Glutamatergic neuron (in vitro differentiated cells): Measurements from ENCODE around the gene DIPK1B. TPM values are rescaled to one million over a fixed set of nuclear protein-coding genes. Genes with fewer than 3 reads are reported as not detected.

Experiments
- DNase-seq: peaks from one replicate; pipeline ENCODE4 v3.0.0; 2022
- H3K27ac Mint-ChIP-seq: one replicate; pipeline ENCODE4 v1.8.0; 2020; ENCODE audit warnings: mild to moderate bottlenecking, mixed read lengths, inconsistent platforms; ENCODE audit not compliant: unreplicated experiment
- H3K27me3 Mint-ChIP-seq: one replicate; pipeline ENCODE4 v1.8.0; 2020; ENCODE audit warnings: mild to moderate bottlenecking, moderate library complexity, mixed read lengths, inconsistent platforms; ENCODE audit not compliant: unreplicated experiment
- H3K36me3 Mint-ChIP-seq: one replicate; pipeline ENCODE4 v1.8.0; 2020; ENCODE audit warnings: mild to moderate bottlenecking, mixed read lengths, inconsistent platforms; ENCODE audit not compliant: unreplicated experiment
- H3K4me1 Mint-ChIP-seq: one replicate; pipeline ENCODE4 v1.8.0; 2020; ENCODE audit warnings: mild to moderate bottlenecking, low read depth, mixed read lengths, inconsistent platforms; ENCODE audit not compliant: unreplicated experiment
- H3K4me3 Mint-ChIP-seq: one replicate; pipeline ENCODE4 v1.8.0; 2020; ENCODE audit warnings: mild to moderate bottlenecking, mixed read lengths, inconsistent platforms; ENCODE audit not compliant: unreplicated experiment
- H3K9me3 Mint-ChIP-seq: one replicate; pipeline ENCODE4 v1.8.0; 2020; ENCODE audit warnings: mild to moderate bottlenecking, moderate library complexity, mixed read lengths, inconsistent platforms; ENCODE audit not compliant: unreplicated experiment
- total RNA-seq: library from RNA; stranded (reverse); fragmentation: NEBNext Ultra II Directional; extraction: Animal tissue kit (Norgen Biotek cat#: 25700); gene quantifications from one replicate; pipeline ENCODE4 v1.2.1, GENCODE V29; 2021; ENCODE audit not compliant: unreplicated experiment
- TF ChIP-seq, protein P1 (sequence below): fragments of 200-600 bp; sonication (generic); IDR thresholded peaks from one replicate; pipeline ENCODE4 v1.5.0; 2021; ENCODE audit not compliant: partially characterized antibody, unreplicated experiment

Gene DIPK1B
- total RNA-seq, 1 donor from 2014 or later = 71.3 TPM

DNA sequence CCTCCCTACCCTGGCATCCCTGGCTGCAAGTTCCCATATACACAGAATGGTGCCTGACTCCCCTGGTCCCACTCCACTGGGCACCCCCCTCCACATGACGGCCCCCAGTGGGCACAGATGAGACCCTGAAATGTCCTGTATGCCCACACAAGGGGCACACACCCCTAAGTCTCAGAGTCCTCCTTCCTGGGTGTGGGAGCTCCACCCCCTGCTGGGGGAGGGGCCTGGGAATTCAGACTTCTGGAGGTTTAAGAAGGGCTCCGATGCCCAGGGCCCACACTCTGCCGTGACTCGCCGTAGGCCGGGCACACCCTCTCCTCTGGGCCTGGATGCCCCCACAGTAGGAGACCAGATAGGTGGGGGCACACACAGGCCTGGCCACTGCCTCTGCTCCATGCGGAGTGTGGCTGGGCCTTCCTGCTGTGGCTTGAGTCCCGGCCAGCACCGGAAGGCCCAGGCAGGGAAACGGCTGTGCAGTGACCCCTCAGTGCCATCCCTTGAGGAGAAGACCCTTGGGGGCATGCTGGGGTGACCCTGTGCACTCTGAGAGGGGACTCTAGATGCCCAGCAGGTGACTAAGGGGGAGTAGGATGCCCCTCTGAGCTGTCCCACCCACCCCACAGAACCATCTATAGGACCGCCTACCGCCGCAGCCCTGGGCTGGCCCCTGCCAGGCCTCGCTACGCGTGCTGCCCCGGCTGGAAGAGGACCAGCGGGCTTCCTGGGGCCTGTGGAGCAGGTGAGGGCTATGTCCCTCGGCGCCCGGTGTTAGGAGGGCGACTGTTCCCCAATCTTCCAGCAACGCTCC, 43.2 kb upstream of the DIPK1B start:
- Mint-ChIP-seq H3K4me3 (no peak overlapping the region), H3K27me3 (no peaks in the 10 kb centered on the region), H3K36me3 (no peaks in the 10 kb centered on the region), H3K27ac (no peak overlapping the region), H3K9me3 (peaks cover 4% of the 10 kb centered on the region), H3K4me1 (no peaks in the 10 kb centered on the region)
- DNase-seq = no peak
- TF ChIP-seq, protein P1, sequence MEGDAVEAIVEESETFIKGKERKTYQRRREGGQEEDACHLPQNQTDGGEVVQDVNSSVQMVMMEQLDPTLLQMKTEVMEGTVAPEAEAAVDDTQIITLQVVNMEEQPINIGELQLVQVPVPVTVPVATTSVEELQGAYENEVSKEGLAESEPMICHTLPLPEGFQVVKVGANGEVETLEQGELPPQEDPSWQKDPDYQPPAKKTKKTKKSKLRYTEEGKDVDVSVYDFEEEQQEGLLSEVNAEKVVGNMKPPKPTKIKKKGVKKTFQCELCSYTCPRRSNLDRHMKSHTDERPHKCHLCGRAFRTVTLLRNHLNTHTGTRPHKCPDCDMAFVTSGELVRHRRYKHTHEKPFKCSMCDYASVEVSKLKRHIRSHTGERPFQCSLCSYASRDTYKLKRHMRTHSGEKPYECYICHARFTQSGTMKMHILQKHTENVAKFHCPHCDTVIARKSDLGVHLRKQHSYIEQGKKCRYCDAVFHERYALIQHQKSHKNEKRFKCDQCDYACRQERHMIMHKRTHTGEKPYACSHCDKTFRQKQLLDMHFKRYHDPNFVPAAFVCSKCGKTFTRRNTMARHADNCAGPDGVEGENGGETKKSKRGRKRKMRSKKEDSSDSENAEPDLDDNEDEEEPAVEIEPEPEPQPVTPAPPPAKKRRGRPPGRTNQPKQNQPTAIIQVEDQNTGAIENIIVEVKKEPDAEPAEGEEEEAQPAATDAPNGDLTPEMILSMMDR = no peak

DNA sequence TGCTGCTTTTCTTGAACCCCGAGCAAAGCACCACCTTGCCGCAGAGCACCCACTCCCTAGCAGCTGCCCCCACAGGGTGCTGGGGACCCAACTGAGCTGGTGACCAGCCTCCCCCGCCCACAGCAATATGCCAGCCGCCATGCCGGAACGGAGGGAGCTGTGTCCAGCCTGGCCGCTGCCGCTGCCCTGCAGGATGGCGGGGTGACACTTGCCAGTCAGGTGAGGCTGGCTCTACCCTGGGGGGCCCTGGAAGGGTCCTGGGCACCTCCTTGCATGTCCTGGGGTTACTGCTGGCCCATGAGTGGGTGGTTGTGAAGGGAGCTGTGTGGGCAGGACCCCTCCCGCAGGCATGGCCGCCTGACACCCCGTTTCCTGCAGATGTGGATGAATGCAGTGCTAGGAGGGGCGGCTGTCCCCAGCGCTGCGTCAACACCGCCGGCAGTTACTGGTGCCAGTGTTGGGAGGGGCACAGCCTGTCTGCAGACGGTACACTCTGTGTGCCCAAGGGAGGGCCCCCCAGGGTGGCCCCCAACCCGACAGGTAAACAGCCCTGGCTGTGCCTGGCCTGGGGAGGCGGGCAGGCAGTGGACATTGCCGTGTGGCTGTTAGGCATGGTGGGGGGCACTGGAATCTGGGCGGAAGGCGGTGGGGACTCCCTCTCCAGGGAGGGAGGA, 42.4 kb upstream of the DIPK1B start:
- H3K4me3 Mint-ChIP-seq = no peak overlapping the region
- no peak overlapping the region for H3K27ac Mint-ChIP-seq
- no peaks in the 10 kb centered on the region for H3K27me3 Mint-ChIP-seq
- TF ChIP-seq, protein P1 = no peak
- H3K4me1 Mint-ChIP-seq = no peaks in the 10 kb centered on the region
- no peak for DNase-seq
- peaks cover 4% of the 10 kb centered on the region for H3K9me3 Mint-ChIP-seq
- no peaks in the 10 kb centered on the region for H3K36me3 Mint-ChIP-seq

DNA sequence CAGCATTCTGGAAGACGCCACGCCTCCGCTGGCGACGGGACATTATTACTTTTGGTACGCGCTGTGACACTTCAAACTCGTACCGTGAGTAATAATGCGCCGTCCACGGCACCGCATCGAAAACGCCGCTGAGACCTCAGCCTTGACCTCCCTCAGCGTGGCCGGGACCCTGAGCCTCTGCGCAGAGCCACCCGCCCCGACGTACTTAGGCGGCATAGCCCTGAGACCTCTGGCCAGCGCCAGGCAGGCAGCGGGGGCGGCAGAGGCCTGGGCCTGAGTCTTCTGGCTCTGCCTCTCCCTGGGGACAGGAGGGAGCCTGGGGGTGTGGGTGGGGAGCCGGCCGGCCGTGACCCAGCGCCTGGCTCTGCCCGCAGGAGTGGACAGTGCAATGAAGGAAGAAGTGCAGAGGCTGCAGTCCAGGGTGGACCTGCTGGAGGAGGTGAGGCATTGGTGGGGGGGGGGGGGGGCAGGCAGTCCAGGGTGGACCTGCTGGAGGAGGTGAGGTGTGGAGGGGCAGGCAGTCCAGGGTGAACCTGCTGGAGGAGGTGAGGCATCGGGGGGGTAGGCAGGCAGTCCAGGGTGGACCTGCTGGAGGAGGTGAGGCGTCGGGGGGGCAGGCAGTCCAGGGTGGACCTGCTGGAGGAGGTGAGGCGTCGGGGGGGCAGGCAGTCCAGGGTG, 41.7 kb upstream of the DIPK1B start:
- Mint-ChIP-seq H3K9me3 (peaks cover 4% of the 10 kb centered on the region), H3K4me3 (no peak overlapping the region), H3K27me3 (no peaks in the 10 kb centered on the region), H3K36me3 (no peaks in the 10 kb centered on the region), H3K4me1 (no peaks in the 10 kb centered on the region), H3K27ac (no peak overlapping the region)
- no peak for DNase-seq
- TF ChIP-seq, protein P1 = no peak

DNA sequence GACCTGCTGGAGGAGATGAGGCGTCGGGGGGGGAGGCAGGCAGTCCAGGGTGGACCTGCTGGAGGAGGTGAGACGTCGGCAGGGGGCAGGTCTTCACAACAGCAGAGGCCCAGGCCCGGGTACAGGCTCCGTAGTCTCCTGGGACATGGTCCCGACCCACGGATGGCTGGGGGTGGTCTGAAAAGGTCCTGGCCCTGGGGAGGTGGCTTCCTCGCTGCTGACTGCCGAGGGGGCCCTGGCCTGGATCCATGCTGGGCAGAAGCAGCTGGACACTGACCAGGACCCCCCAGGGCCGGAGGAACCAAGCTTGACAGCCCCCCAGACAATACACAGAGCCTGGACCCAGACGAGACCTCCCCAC, 41.1 kb upstream of the DIPK1B start:
- DNase-seq = no peak
- H3K4me1 Mint-ChIP-seq = no peaks in the 10 kb centered on the region
- H3K36me3 Mint-ChIP-seq = no peaks in the 10 kb centered on the region
- TF ChIP-seq, protein P1 = no peak
- H3K4me3 Mint-ChIP-seq = no peak overlapping the region
- H3K27ac Mint-ChIP-seq = no peak overlapping the region
- H3K27me3 Mint-ChIP-seq = no peaks in the 10 kb centered on the region
- peaks cover 4% of the 10 kb centered on the region for H3K9me3 Mint-ChIP-seq
